HEK293 (cell line): Measurements from ENCODE around the gene ASIP.

Source experiments
- CTCF ChIA-PET: fragments of 350-600 bp; formaldehyde crosslinking; extraction: SDS; loops from one replicate; lab custom pipeline; 2021; ENCODE audit warnings: antibody characterized with exemption; lab: Yijun Ruan, JAX
- POLR2A ChIA-PET: fragments of 300-600 bp; formaldehyde crosslinking; extraction: SDS; loops from one replicate; lab custom pipeline; 2020; ENCODE audit warnings: antibody characterized with exemption, inconsistent platforms; lab: Yijun Ruan, JAX
- H3K27ac ChIP-seq: fragments of 200-500 bp; sonication (Bioruptor generic); 2 replicates; pipeline ENCODE4 v1.5.1; 2014; ENCODE audit warnings: low read depth, low read length, control low read depth, inconsistent platforms; ENCODE audit errors: extremely low read depth
- H3K36me3 ChIP-seq, 2 experiments: fragments of 200-500 bp in 1 of 2; sonication (Bioruptor generic) in 1 of 2; 1 replicate in 1 of 2; 2 replicates in 1 of 2; pipeline ENCODE4 v1.5.1; 2014 to 2017; ENCODE audit warnings: inconsistent platforms in 2 of 2, low read length in 2 of 2; ENCODE audit not compliant: control insufficient read depth in 2 of 2, insufficient read depth in 1 of 2
- H3K4me1 ChIP-seq: fragments of 200-500 bp; sonication (Bioruptor generic); 2 replicates; pipeline ENCODE4 v1.5.1; 2014; ENCODE audit warnings: mild to moderate bottlenecking, low read length, inconsistent platforms; ENCODE audit not compliant: control insufficient read depth, insufficient read depth
- H3K4me3 ChIP-seq: 2 replicates; pipeline ENCODE4 v1.5.1; 2011; ENCODE audit warnings: low read depth, mild to moderate bottlenecking, control low read depth, low read length, moderate library complexity
- H3K9me3 ChIP-seq: fragments of 200-500 bp; sonication (Bioruptor generic); 2 replicates; pipeline ENCODE4 v1.5.1; 2014; ENCODE audit warnings: low read depth, low read length, inconsistent platforms; ENCODE audit not compliant: control insufficient read depth, insufficient read depth
- ATF2 ChIP-seq: fragments of 450-650 bp; formaldehyde crosslinking; IDR thresholded peaks from 2 replicates; pipeline ENCODE4 v1.5.1; 2016; ENCODE audit warnings: missing biosample characterization, missing genetic modification characterization, low read depth
- KLF8 ChIP-seq: fragments of 450-650 bp; formaldehyde crosslinking; IDR thresholded peaks from 2 replicates; pipeline ENCODE4 v1.5.1; 2016; ENCODE audit warnings: missing biosample characterization, missing genetic modification characterization
- OSR2 ChIP-seq: fragments of 450-650 bp; formaldehyde crosslinking; IDR thresholded peaks from 2 replicates; pipeline ENCODE4 v1.5.1; 2016; ENCODE audit warnings: missing biosample characterization, missing genetic modification characterization
- PRDM1 ChIP-seq: fragments of 450-650 bp; formaldehyde crosslinking; IDR thresholded peaks from 2 replicates; pipeline ENCODE4; 2016; ENCODE audit warnings: missing biosample characterization, missing genetic modification characterization
- PRDM10 ChIP-seq: fragments of 450-650 bp; formaldehyde crosslinking; IDR thresholded peaks from 2 replicates; pipeline ENCODE4 v1.5.1; 2016; ENCODE audit warnings: missing biosample characterization, missing genetic modification characterization
- SCRT1 ChIP-seq: fragments of 450-650 bp; formaldehyde crosslinking; IDR thresholded peaks from 2 replicates; pipeline ENCODE4 v1.5.1; 2016; ENCODE audit warnings: missing biosample characterization, missing genetic modification characterization, borderline replicate concordance
- SP2 ChIP-seq: fragments of 450-650 bp; formaldehyde crosslinking; IDR thresholded peaks from 2 replicates; pipeline ENCODE4 v1.5.1; 2016; ENCODE audit warnings: missing biosample characterization, missing genetic modification characterization
- SP7 ChIP-seq: fragments of 450-650 bp; formaldehyde crosslinking; IDR thresholded peaks from 2 replicates; pipeline ENCODE4 v1.5.1; 2016; ENCODE audit warnings: missing biosample characterization, missing genetic modification characterization
- YY2 ChIP-seq: fragments of 450-650 bp; formaldehyde crosslinking; IDR thresholded peaks from 2 replicates; pipeline ENCODE4 v1.5.1; 2016; ENCODE audit warnings: missing biosample characterization, missing genetic modification characterization
- ZBTB17 ChIP-seq: fragments of 450-650 bp; formaldehyde crosslinking; IDR thresholded peaks from 2 replicates; pipeline ENCODE4 v1.5.1; 2016; ENCODE audit warnings: missing biosample characterization, missing genetic modification characterization
- ZBTB26 ChIP-seq: fragments of 450-650 bp; formaldehyde crosslinking; optimal IDR thresholded peaks from 2 replicates; pipeline ENCODE3; 2016; ENCODE audit warnings: missing biosample characterization, mild to moderate bottlenecking, missing genetic modification characterization
- ZBTB44 ChIP-seq: fragments of 450-650 bp; IDR thresholded peaks from 2 replicates; pipeline ENCODE4 v1.5.1; 2018; ENCODE audit warnings: missing biosample characterization, mild to moderate bottlenecking, missing genetic modification characterization
- ZBTB8A ChIP-seq: fragments of 450-650 bp; formaldehyde crosslinking; IDR thresholded peaks from 2 replicates; pipeline ENCODE4 v1.5.1; 2016; ENCODE audit warnings: missing biosample characterization, missing genetic modification characterization
- ZNF148 ChIP-seq: fragments of 450-650 bp; formaldehyde crosslinking; IDR thresholded peaks from 2 replicates; pipeline ENCODE4 v1.5.0; 2017; ENCODE audit warnings: missing biosample characterization, missing genetic modification characterization, borderline replicate concordance
- ZNF24 ChIP-seq: fragments of 450-650 bp; formaldehyde crosslinking; IDR thresholded peaks from 2 replicates; pipeline ENCODE4 v1.5.1; 2016; ENCODE audit warnings: missing biosample characterization, missing genetic modification characterization
- ZNF26 ChIP-seq: fragments of 450-650 bp; formaldehyde crosslinking; IDR thresholded peaks from 2 replicates; pipeline ENCODE4 v1.5.1; 2016; ENCODE audit warnings: missing biosample characterization, missing genetic modification characterization
- ZNF473 ChIP-seq: fragments of 450-650 bp; formaldehyde crosslinking; IDR thresholded peaks from 2 replicates; pipeline ENCODE4 v1.5.1; 2017; ENCODE audit warnings: missing biosample characterization, missing genetic modification characterization
- ZNF514 ChIP-seq: fragments of 450-650 bp; formaldehyde crosslinking; IDR thresholded peaks from 2 replicates; pipeline ENCODE4 v1.5.1; 2016; ENCODE audit warnings: missing biosample characterization, missing genetic modification characterization
- ZNF600 ChIP-seq: fragments of 450-650 bp; formaldehyde crosslinking; IDR thresholded peaks from 2 replicates; pipeline ENCODE4 v1.5.1; 2016; ENCODE audit warnings: missing biosample characterization, missing genetic modification characterization
- ZNF629 ChIP-seq: fragments of 450-650 bp; formaldehyde crosslinking; IDR thresholded peaks from 2 replicates; pipeline ENCODE4 v1.5.1; 2017; ENCODE audit warnings: missing biosample characterization, missing genetic modification characterization
- ZNF664 ChIP-seq: fragments of 450-650 bp; formaldehyde crosslinking; IDR thresholded peaks from 2 replicates; pipeline ENCODE4 v1.5.1; 2016; ENCODE audit warnings: missing biosample characterization, missing genetic modification characterization
- ZSCAN16 ChIP-seq: fragments of 450-650 bp; formaldehyde crosslinking; IDR thresholded peaks from 2 replicates; pipeline ENCODE4 v1.5.1; 2016; ENCODE audit warnings: missing biosample characterization, missing genetic modification characterization
- ZXDB ChIP-seq: fragments of 450-650 bp; formaldehyde crosslinking; IDR thresholded peaks from 2 replicates; pipeline ENCODE4 v1.5.1; 2016; ENCODE audit warnings: missing biosample characterization, missing genetic modification characterization

ASIP gene

GRCh38 chr20:34299556-34300255 is 58.5 kb downstream of the ASIP start (continued):
- TF ChIP-seq ZBTB26 (peak; percentile 6), SCRT1 (tag by site-specific recombination) (0 out of 2 replicates have a peak, but pooled peaks have one; percentile 10)

- peaks cover 16% of the 10 kb centered on the region for H3K4me1 ChIP-seq
- CTCF ChIA-PET: interaction anchor here (0.6 to 1.0 kb wide), 3 partner anchors 12 to 47 kb away, joined by 3 read pairs; no protein-coding TSS in a partner anchor
- H3K27ac ChIP-seq: peak overlapping the region; percentile 85
- no peak overlapping the region for H3K4me3 ChIP-seq
- H3K9me3 ChIP-seq: no peaks in the 10 kb centered on the region
- POLR2A ChIA-PET: interaction anchor here (1.0 to 1.3 kb wide), 2 partner anchors 12 to 216 kb away, joined by 3 to 5 read pairs; partner anchors contain the start of gene DYNLRB1
- peaks cover 0 to 37% of the 10 kb centered on the region in 2 experiments; a peak in 1 of 3 replicates for H3K36me3 ChIP-seq
- TF ChIP-seq ZNF24 (peak; percentile 51; the same call in 1 of the 2 replicates), PRDM10 (tag by site-specific recombination) (peak; percentile 84), ZSCAN16 (tag by site-specific recombination) (no peak), ZBTB44 (tag by site-specific recombination) (peak; percentile 16; the same call in 1 of the 2 replicates), ZNF629 (tag by site-specific recombination) (peak; percentile 66), ZNF26 (tag by site-specific recombination) (no peak), ZNF600 (tag by site-specific recombination) (peak; percentile 71), ZNF514 (no peak), PRDM1 (tag by site-specific recombination) (peak; percentile 66), ZXDB (tag by site-specific recombination) (peak; percentile 72), SP7 (tag by site-specific recombination) (peak; percentile 56), ZNF148 (tag by site-specific recombination) (no peak), ZBTB8A (tag by site-specific recombination) (0 out of 2 replicates have a peak, but pooled peaks have one; percentile 34), SP2 (peak; percentile 66), YY2 (0 out of 2 replicates have a peak, but pooled peaks have one; percentile 44), OSR2 (tag by site-specific recombination) (peak; percentile 69), ZNF473 (tag by site-specific recombination) (no peak), ATF2 (tag by site-specific recombination) (peak; percentile 74; the same call in 1 of the 2 replicates), KLF8 (tag by site-specific recombination) (peak; percentile 54; the same call in 1 of the 2 replicates), ZNF664 (tag by site-specific recombination) (peak; percentile 68; the same call in 1 of the 2 replicates), ZBTB17 (tag by site-specific recombination) (peak; percentile 85)
These were observed 59.1 kb downstream of the ASIP start for GRCh38 chr20:34300256-34300806.
